Stomach (tissue), 9 donors: Measurements from ENCODE around the gene CACNA2D2. TPM values are rescaled to one million over a fixed set of nuclear protein-coding genes. Genes with fewer than 3 reads are reported as not detected.

Source experiments
- DNase-seq, 2 donors: peaks; one replicate each; pipeline versions ENCODE4 v3.0.0 to v3.0.0-alpha.2; 2013 to 2019
- H3K27ac ChIP-seq, 5 donors: fragments of 200-600 bp in 4 of 5; sonication (generic) in 4 of 5; one replicate each; pipeline ENCODE4 v1.5.1; 2013 to 2019; ENCODE audit warnings: mild to moderate bottlenecking in 1 of 5, moderate library complexity in 1 of 5
- H3K27me3 ChIP-seq, 3 donors: fragments of 200-600 bp; sonication (generic); one replicate each; pipeline ENCODE4 v1.5.1; 2017 to 2019; ENCODE audit warnings: mixed run types in 1 of 3
- H3K36me3 ChIP-seq, 4 donors: fragments of 200-600 bp; sonication (generic); 1 replicate in 3 of 4; 2 replicates in 1 of 4; pipeline ENCODE4 v1.5.1; 2016 to 2019
- H3K4me1 ChIP-seq, 4 donors: fragments of 200-600 bp; sonication (generic); one replicate each; pipeline ENCODE4 v1.5.1; 2016 to 2019
- H3K4me3 ChIP-seq, 4 donors: fragments of 200-600 bp; sonication (generic) in 3 of 4; one replicate each; pipeline ENCODE4 v1.5.1; 2016 to 2019; ENCODE audit warnings: mild to moderate bottlenecking in 1 of 4
- H3K9me3 ChIP-seq, 4 donors: fragments of 200-600 bp; sonication (generic); one replicate each; pipeline ENCODE4 v1.5.1; 2016 to 2019
- EP300 ChIP-seq: sonication (generic); formaldehyde crosslinking; IDR thresholded peaks from one replicate; pipeline ENCODE4 v1.6.1; 2017; ENCODE audit warnings: antibody characterized with exemption
- POLR2A ChIP-seq, 4 donors: fragments of 450-650 bp; IDR thresholded peaks; one replicate each; pipeline ENCODE4 v1.6.1; 2016; ENCODE audit warnings: antibody characterized with exemption in 4 of 4, control low read depth in 2 of 4, mild to moderate bottlenecking in 1 of 4, moderate library complexity in 1 of 4
- POLR2AphosphoS5 ChIP-seq, 3 donors: sonication (generic); formaldehyde crosslinking; IDR thresholded peaks; one replicate each; pipeline ENCODE4 v1.6.1; 2016; ENCODE audit warnings: antibody characterized with exemption in 3 of 3
- WGBS, 5 donors: extraction: QIAGEN DNeasy Blood & Tissue Kit in 3 of 5; methylation state at CpG; one replicate each; pipeline versions ENCODE4 v1.1.5 to v1.1.7; 2013 to 2018; 5-methylcytosine and 5-hydroxymethylcytosine counted together
- intact Hi-C: fragments of 100-400 bp; cut with DNase I; formaldehyde crosslinking; loops from one replicate; pipeline ENCODE4 v1.15.1; 2023; ENCODE audit warnings: low total_unique reads
- polyA plus RNA-seq, 3 donors: library from polyadenylated mRNA; stranded (reverse); fragments of 200-250 nt; gene quantifications; one replicate each; pipeline ENCODE4 v1.2.3, GENCODE V29; 2013
- total RNA-seq, 5 donors: library from RNA; depleted of rRNA; stranded (reverse); fragments of >200 nt; gene quantifications; one replicate each; pipeline versions ENCODE4 v1.1.0 to v1.2.3, GENCODE V29; 2014 to 2016
- TF ChIP-seq, protein P1 (sequence below), 7 experiments: fragments of 450-650 bp in 4 of 7; fragments of 200-600 bp in 3 of 7; sonication (generic) in 3 of 7; IDR thresholded peaks; one replicate each; pipeline ENCODE4 v1.5.1; 2016 to 2019; ENCODE audit warnings: antibody characterized with exemption in 7 of 7, control low read depth in 2 of 7, mild to moderate bottlenecking in 1 of 7
- donor health status: healthy with polysubstance abuse.
- donor health status: Bipolar disorder and iron deficiency.
- donor health status: healthy.

The CACNA2D2 gene
- total and polyA plus RNA-seq, 8 donors, result 0.92 to 45.8 (median 1.9) TPM

DNA sequence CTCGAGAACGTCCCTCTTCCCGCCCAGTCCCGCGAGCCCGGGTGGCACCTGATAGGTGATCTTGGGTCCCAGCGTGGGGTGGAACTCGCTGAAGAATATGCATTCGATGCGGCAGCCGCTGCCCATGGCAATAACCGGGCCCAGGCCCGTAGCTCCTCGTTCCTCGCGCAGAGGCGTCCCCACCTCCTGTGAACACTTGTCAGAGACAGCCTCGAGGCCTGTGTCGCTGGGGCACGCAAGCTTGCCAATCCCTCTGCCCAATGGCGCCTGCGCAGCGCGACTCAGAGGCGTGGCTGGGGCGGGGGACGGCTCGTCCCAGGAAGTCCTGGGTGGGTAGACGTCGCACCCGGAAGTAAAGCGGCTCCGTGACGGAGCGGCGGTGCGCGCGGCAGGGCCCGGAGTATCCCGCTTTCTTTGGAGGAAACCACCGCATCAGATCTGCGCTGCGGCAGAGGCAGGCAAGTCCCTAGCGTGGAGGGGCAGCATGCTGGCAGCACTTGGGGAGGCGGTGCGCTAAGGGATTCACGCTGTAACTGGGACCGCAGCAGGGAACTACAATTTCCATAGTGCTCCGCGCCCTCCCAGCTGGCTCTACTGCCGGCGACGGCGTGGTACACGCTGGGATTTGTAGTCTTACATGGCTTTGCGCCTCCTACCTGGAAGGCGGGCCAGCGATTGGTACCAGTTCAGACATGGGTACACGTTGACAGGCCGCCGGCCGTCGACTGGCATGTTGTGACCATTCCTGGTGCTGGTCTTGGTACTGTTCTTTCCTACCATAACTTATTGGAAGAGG is 152.7 kb downstream of the CACNA2D2 start, which contains the start of the genes CYB561D2 and NPRL2:
Gene CYB561D2, plus strand, starts transcription at position 336 of the 796 bp plus-strand sequence. CDS start 572 bp downstream, outside the sequence.
Gene NPRL2, minus strand, starts transcription at position 249 of the 796 bp plus-strand sequence. Its CDS starts 123 bp downstream, at position 126.
- Histone ChIP-seq H3K27ac (peak within 1 kb of the TSS; percentile 90 to 97 (median 92)), H3K9me3 (no peaks in the 10 kb centered on the region), H3K4me1 (peaks cover 38 to 91% (median 76%) of the 10 kb centered on the region in 4 donors), H3K36me3 (peaks cover 38 to 52% (median 46%) of the 10 kb centered on the region in 4 donors), H3K27me3 (no peaks in the 10 kb centered on the region), H3K4me3 (peak within 1 kb of the TSS; percentile 59 to 77 (median 70))
- intact Hi-C loops, result no loop called here
- DNase-seq, result peak; percentile 98
- 0 to 1% (median 1%) methylated on average over 26 to 64 of the region's 64 CpGs for WGBS, 5 donors
- TF ChIP-seq POLR2A (IDR thresholded peaks at IDR 0.05), result peak in 2 of 4 donors; percentile 65 to 76
- TF ChIP-seq POLR2AphosphoS5 (IDR thresholded peaks at IDR 0.05), result peak; percentile 61 to 97 (median 97)
- no peak for TF ChIP-seq EP300
- TF ChIP-seq, protein P1, sequence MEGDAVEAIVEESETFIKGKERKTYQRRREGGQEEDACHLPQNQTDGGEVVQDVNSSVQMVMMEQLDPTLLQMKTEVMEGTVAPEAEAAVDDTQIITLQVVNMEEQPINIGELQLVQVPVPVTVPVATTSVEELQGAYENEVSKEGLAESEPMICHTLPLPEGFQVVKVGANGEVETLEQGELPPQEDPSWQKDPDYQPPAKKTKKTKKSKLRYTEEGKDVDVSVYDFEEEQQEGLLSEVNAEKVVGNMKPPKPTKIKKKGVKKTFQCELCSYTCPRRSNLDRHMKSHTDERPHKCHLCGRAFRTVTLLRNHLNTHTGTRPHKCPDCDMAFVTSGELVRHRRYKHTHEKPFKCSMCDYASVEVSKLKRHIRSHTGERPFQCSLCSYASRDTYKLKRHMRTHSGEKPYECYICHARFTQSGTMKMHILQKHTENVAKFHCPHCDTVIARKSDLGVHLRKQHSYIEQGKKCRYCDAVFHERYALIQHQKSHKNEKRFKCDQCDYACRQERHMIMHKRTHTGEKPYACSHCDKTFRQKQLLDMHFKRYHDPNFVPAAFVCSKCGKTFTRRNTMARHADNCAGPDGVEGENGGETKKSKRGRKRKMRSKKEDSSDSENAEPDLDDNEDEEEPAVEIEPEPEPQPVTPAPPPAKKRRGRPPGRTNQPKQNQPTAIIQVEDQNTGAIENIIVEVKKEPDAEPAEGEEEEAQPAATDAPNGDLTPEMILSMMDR (IDR thresholded peaks at IDR 0.05), result peak in 1 of 7 experiments; percentile 6

DNA sequence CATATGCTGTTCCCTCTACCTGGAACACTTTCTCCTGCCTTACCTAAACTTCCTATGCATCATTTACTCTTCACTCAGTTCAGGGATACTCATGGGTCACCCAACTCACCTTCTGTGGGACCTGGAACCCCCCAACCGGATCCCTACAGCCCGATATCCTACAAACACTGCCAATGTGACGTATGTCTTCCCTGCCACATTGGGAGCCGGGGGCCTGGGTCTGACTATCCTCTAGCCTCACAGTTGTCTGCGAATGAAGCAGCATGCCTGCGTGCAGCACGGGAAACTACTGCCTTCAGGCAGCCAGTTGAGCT is 153.3 kb downstream of the CACNA2D2 start:
- H3K9me3 ChIP-seq, result no peaks in the 10 kb centered on the region
- H3K27me3 ChIP-seq, result no peaks in the 10 kb centered on the region
- WGBS, 5 donors, result 2 to 9% (median 3%) methylated on average over 7 of the region's 7 CpGs
- H3K4me1 ChIP-seq, result peaks cover 38 to 91% (median 76%) of the 10 kb centered on the region in 4 donors
- TF ChIP-seq POLR2A (IDR thresholded peaks at IDR 0.05), result no peak
- TF ChIP-seq POLR2AphosphoS5 (IDR thresholded peaks at IDR 0.05), result no peak
- TF ChIP-seq EP300, result no peak
- TF ChIP-seq, protein P1 (IDR thresholded peaks at IDR 0.05), result no peak
- no peak for DNase-seq
- H3K36me3 ChIP-seq, result peaks cover 33 to 46% (median 40%) of the 10 kb centered on the region in 4 donors
- H3K4me3 ChIP-seq, result peak overlapping the region; percentile 59 to 77 (median 70)
- H3K27ac ChIP-seq, result peak overlapping the region; percentile 90 to 97 (median 92)
- intact Hi-C loops, result no loop called here

DNA sequence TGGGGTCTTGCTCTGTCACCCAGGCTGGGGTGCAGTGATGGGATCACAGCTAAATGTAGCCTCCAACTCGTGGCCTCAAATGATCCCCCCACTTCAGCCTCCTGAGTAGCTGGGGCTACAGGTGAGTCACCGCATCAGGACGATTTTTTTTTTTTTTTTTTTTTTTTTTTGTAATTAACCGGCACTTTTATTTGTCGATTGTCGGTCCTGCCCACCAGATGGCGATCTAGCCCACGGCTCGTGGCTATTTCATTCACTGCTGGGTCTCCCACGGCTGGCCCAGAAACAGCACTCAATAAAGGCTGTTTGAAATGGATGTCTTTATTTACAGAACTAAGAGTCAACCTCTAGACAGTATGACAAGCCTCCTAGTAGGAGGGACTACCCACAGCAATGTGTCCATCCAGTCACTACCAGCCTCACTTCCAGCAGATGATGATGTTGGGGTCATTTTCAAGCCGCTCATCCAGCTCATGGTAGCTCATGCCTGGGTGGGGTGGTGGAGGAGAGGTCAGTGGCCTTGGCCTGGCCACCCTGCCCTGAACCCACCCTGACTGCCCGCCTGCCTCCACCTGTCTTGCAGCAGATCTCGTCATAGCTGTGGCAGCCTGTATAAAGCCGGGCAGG is 156.1 kb downstream of the CACNA2D2 start:
- Histone ChIP-seq H3K27ac (peak overlapping the region in 4 of 5 donors; percentile 17 to 60 (median 31)), H3K9me3 (no peaks in the 10 kb centered on the region), H3K4me1 (peaks cover 35 to 72% (median 62%) of the 10 kb centered on the region in 4 donors), H3K36me3 (peaks cover 12 to 20% (median 15%) of the 10 kb centered on the region in 4 donors), H3K27me3 (no peaks in the 10 kb centered on the region), H3K4me3 (no peak overlapping the region)
- intact Hi-C loops, result no loop called here
- TF ChIP-seq, protein P1 (IDR thresholded peaks at IDR 0.05), result peak in 5 of 7 experiments; percentile 29 to 56 (median 48)
- peak in 1 of 3 donors; percentile 8 for TF ChIP-seq POLR2AphosphoS5 (IDR thresholded peaks at IDR 0.05)
- TF ChIP-seq EP300, result no peak
- WGBS, 5 donors, result 17 to 26% (median 25%) methylated on average over 12 to 14 of the region's 14 CpGs
- peak; percentile 77 to 93 for DNase-seq

DNA sequence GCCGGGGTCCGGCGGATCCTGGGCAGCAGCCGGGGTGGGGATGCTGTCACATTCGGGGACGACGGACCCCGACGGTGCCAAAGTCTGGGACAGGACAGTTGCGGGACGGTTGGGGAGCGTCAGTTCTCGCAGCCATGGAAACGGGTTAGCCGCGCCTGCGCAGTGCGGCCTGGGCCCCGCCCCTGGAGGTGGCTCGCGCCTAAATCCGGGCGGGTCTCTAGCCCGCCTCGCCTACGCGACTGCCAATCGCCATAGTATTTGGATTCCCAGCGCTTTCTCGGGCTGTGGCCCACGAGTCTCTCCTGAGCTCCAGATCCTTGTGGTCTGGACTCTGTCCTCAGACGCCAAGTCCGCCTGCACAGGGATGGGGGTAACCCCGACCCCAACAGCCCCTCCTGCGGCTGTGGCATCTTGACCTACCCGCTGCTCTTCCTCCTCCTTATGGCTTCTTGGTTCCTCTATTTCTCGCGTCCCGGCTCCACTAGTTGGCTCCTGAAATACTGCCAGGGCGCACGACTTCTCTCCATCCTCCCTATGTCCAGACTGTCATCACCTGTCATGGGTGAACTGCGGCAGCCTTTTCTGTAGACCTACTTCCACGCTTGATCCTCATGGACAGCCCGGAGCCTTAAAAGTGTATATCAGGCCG is 157.7 kb downstream of the CACNA2D2 start, which contains the start of gene ZMYND10:
Gene ZMYND10, minus strand, starts transcription at position 147 of the 649 bp plus-strand sequence. CDS start 153 bp downstream, outside the sequence.
- 9 to 19% (median 11%) methylated on average over 19 to 45 of the region's 45 CpGs for WGBS, 5 donors
- Histone ChIP-seq H3K36me3 (peaks cover 12 to 20% (median 15%) of the 10 kb centered on the region in 4 donors), H3K27me3 (no peaks in the 10 kb centered on the region), H3K4me1 (peaks cover 35 to 74% (median 61%) of the 10 kb centered on the region in 4 donors), H3K9me3 (no peaks in the 10 kb centered on the region), H3K4me3 (peak within 1 kb of the TSS; percentile 30 to 49 (median 42)), H3K27ac (peak within 1 kb of the TSS in 3 of 5 donors; percentile 34 to 45 (median 40))
- intact Hi-C loops, result no loop called here
- DNase-seq, result peak; percentile 79 to 86
- TF ChIP-seq POLR2AphosphoS5 (IDR thresholded peaks at IDR 0.05), result peak in 1 of 3 donors; percentile 28
- TF ChIP-seq, protein P1 (IDR thresholded peaks at IDR 0.05), result no peak
